Keratinocyte (primary cell): ENCODE measurements around the gene EIF4G2. TPM values are rescaled to one million over a fixed set of nuclear protein-coding genes. Genes with fewer than 3 reads are reported as not detected.

Experiments
- DNase-seq: peaks from one replicate; pipeline ENCODE4 v3.0.0-alpha.2; 2011; ENCODE audit warnings: low read depth, missing footprints, low spot score
- FAIRE-seq: peaks from 2 replicates; lab custom pipeline; 2011; peaks lifted over from hg19 to GRCh38; lab: Jason Lieb, UNC
- H2AFZ ChIP-seq: 2 replicates; pipeline ENCODE4 v1.6.0; 2012; ENCODE audit warnings: low read length, control low read depth, inconsistent platforms; ENCODE audit not compliant: control insufficient read depth
- H3K27ac ChIP-seq: 2 replicates; pipeline ENCODE4 v1.5.1; 2011; ENCODE audit warnings: low read length; ENCODE audit not compliant: control insufficient read depth, insufficient read depth
- H3K27me3 ChIP-seq: 3 replicates; pipeline ENCODE4 v1.6.0; 2011; ENCODE audit warnings: low read length; ENCODE audit not compliant: control insufficient read depth, insufficient read depth; ENCODE audit errors: extremely low read depth
- H3K36me3 ChIP-seq, 2 experiments: 2 replicates in 1 of 2; 3 replicates in 1 of 2; pipeline ENCODE4 v1.5.1; 2011; ENCODE audit warnings: low read length in 2 of 2, mild to moderate bottlenecking in 1 of 2; ENCODE audit not compliant: control insufficient read depth in 2 of 2, insufficient read depth in 2 of 2; ENCODE audit errors: extremely low read depth in 1 of 2
- H3K4me1 ChIP-seq: 3 replicates; pipeline ENCODE4 v1.5.1; 2011; ENCODE audit warnings: low read length; ENCODE audit not compliant: control insufficient read depth, insufficient read depth; ENCODE audit errors: extremely low read depth
- H3K4me2 ChIP-seq: 3 replicates; pipeline ENCODE4 v1.6.0; 2011; ENCODE audit warnings: low read depth, low read length; ENCODE audit not compliant: control insufficient read depth, insufficient read depth; ENCODE audit errors: extremely low read depth
- H3K4me3 ChIP-seq, 3 experiments: fragments of 200-600 bp in 1 of 3; sonication (generic) in 1 of 3; 2 replicates in 2 of 3; 3 replicates in 1 of 3; pipeline ENCODE4 v1.5.1; 2011 to 2016; ENCODE audit warnings: low read length in 3 of 3, mild to moderate bottlenecking in 3 of 3, control low read depth in 2 of 3, inconsistent platforms in 1 of 3, low read depth in 1 of 3, mixed read lengths in 1 of 3, mixed run types in 1 of 3, moderate library complexity in 1 of 3; ENCODE audit not compliant: control insufficient read depth in 2 of 3, insufficient read depth in 2 of 3; ENCODE audit errors: extremely low read depth in 1 of 3
- H3K79me2 ChIP-seq: 2 replicates; pipeline ENCODE4 v1.6.0; 2012; ENCODE audit warnings: low read length; ENCODE audit not compliant: control insufficient read depth, insufficient read depth
- H3K9ac ChIP-seq: 3 replicates; pipeline ENCODE4 v1.6.0; 2011; ENCODE audit warnings: low read length; ENCODE audit not compliant: control insufficient read depth, insufficient read depth; ENCODE audit errors: extremely low read depth
- H3K9me1 ChIP-seq: 3 replicates; pipeline ENCODE4 v1.6.0; 2011; ENCODE audit warnings: low read length; ENCODE audit not compliant: control insufficient read depth, insufficient read depth; ENCODE audit errors: extremely low read depth
- H3K9me3 ChIP-seq: 2 replicates; pipeline ENCODE4 v1.5.1; 2012; ENCODE audit warnings: low read depth, low read length; ENCODE audit not compliant: control insufficient read depth
- H4K20me1 ChIP-seq: 3 replicates; pipeline ENCODE4 v1.6.0; 2011; ENCODE audit warnings: low read length; ENCODE audit not compliant: control insufficient read depth, insufficient read depth; ENCODE audit errors: extremely low read depth
- CTCF ChIP-seq, 3 experiments: IDR thresholded peaks in 1 of 3; conservative IDR thresholded peaks in 1 of 3; optimal IDR thresholded peaks in 1 of 3; 2 replicates in 2 of 3; 3 replicates in 1 of 3; pipeline versions ENCODE3 to v1.5.1; 2011; ENCODE audit warnings: low read length in 3 of 3, mild to moderate bottlenecking in 3 of 3, moderate library complexity in 2 of 3, control low read depth in 1 of 3, inconsistent platforms in 1 of 3; ENCODE audit not compliant: insufficient read depth in 2 of 3; ENCODE audit errors: extremely low read depth in 1 of 3
- EZH2 ChIP-seq: IDR thresholded peaks from one replicate; pipeline ENCODE4 v1.6.1; 2012; ENCODE audit warnings: inconsistent platforms, mild to moderate bottlenecking, low read length, moderate library complexity
- dilution Hi-C: fragments of 300-500 bp; cut with MboI; formaldehyde crosslinking; loops from one replicate; pipeline ENCODE4 v1.7.0; 2020; ENCODE audit warnings: low sequenced_read_pairs; ENCODE audit not compliant: extremely low pct_ligation_motif_present
- polyA minus RNA-seq, 3 experiments: library from RNA; depleted of rRNA, polyadenylated mRNA; stranded (reverse); fragments of >200 nt; gene quantifications; 1 replicate in 1 of 3; 2 replicates in 1 of 3; 3 replicates in 1 of 3; pipeline ENCODE4 v1.2.3, GENCODE V29; 2011
- polyA plus RNA-seq, 5 experiments: library from polyadenylated mRNA; depleted of rRNA in 3 of 5; stranded (reverse) in 3 of 5; stranded (forward) in 1 of 5; unstranded in 1 of 5; fragments of >200 nt; gene quantifications; 1 replicate in 1 of 5; 2 replicates in 3 of 5; 3 replicates in 1 of 5; pipeline versions ENCODE4 v1.2.1 to v1.2.3, GENCODE V29; 2011 to 2012; ENCODE audit warnings: missing spikeins in 2 of 5, low read depth in 1 of 5, low replicate concordance in 1 of 5

Gene EIF4G2
- polyA plus RNA-seq (502 to 643 TPM (median 628 TPM) in 3 replicates), polyA minus RNA-seq (448 to 733 TPM (median 701 TPM) in 3 replicates)
- 1,039 TPM for polyA plus RNA-seq (2011; ENCODE audit: low read depth)
- 397 and 918 TPM in 2 replicates for polyA plus RNA-seq (2011; cell fraction: cytosol; rRNA removed)
- polyA plus RNA-seq (2011; cell fraction: nucleus; rRNA removed): 418 and 507 TPM in 2 replicates
- polyA plus RNA-seq (2012; ENCODE audit: low replicate concordance): 358 and 479 TPM in 2 replicates
- 465 TPM for polyA minus RNA-seq (2011; cell fraction: cytosol; rRNA and poly(A)+ RNA removed)
- polyA minus RNA-seq (2011; cell fraction: nucleus; rRNA and poly(A)+ RNA removed): 235 and 415 TPM in 2 replicates

GRCh38 chr11:10808553-10809372, at the start of gene EIF4G2:
TSS of gene EIF4G2 (minus strand) at chr11:10808926.
- Histone ChIP-seq H3K79me2 (peaks cover 44% of the 10 kb centered on the region), H3K9me1 (peaks cover 2% of the 10 kb centered on the region), H3K4me1 (peaks cover 25% of the 10 kb centered on the region), H3K27me3 (no peaks in the 10 kb centered on the region), H2AFZ (peak within 1 kb of the TSS; percentile 95), H4K20me1 (peaks cover 19% of the 10 kb centered on the region), H3K9ac (peak within 1 kb of the TSS; percentile 99), H3K4me3 (peak within 1 kb of the TSS; percentile 88 to 98 (median 98)), H3K4me2 (peak within 1 kb of the TSS; percentile 85), H3K9me3 (no peaks in the 10 kb centered on the region), H3K27ac (peak within 1 kb of the TSS; percentile 95), H3K36me3 (peaks cover 12 to 38% of the 10 kb centered on the region in 2 experiments)
- FAIRE-seq: peak; percentile 68
- DNase-seq: peak; percentile 86
- TF ChIP-seq CTCF (optimal IDR thresholded peaks at IDR 0.05 in 1 of 3, IDR thresholded peaks at IDR 0.05 in 1 of 3, conservative IDR thresholded peaks at IDR 0.05 in 1 of 3; ENCODE audit: extremely low read depth in 1 of 3, insufficient read depth in 2 of 3, low read length in 3 of 3) (peak in 1 of 3 experiments; percentile 17), EZH2 (no peak)
- dilution Hi-C loops: no loop called here

- TF ChIP-seq EZH2: no peak
- TF ChIP-seq CTCF (optimal IDR thresholded peaks at IDR 0.05 in 1 of 3, IDR thresholded peaks at IDR 0.05 in 1 of 3, conservative IDR thresholded peaks at IDR 0.05 in 1 of 3; ENCODE audit: extremely low read depth in 1 of 3, insufficient read depth in 2 of 3, low read length in 3 of 3): no peak
- Histone ChIP-seq H3K27ac (peak within 1 kb of the TSS; percentile 93), H3K4me2 (peak within 1 kb of the TSS; percentile 97), H3K27me3 (no peaks in the 10 kb centered on the region), H3K79me2 (peaks cover 44% of the 10 kb centered on the region), H3K9me1 (no peaks in the 10 kb centered on the region), H2AFZ (peak within 1 kb of the TSS; percentile 94), H3K9me3 (no peaks in the 10 kb centered on the region), H3K9ac (peak within 1 kb of the TSS; percentile 93), H3K4me3 (peak within 1 kb of the TSS; percentile 78 to 87 (median 83)), H3K36me3 (peaks cover 11 to 13% of the 10 kb centered on the region in 2 experiments), H4K20me1 (no peaks in the 10 kb centered on the region), H3K4me1 (peaks cover 6% of the 10 kb centered on the region)
- dilution Hi-C loops: no loop called here
- DNase-seq: peak; percentile 79
- no peak for FAIRE-seq
Observed at GRCh38 chr11:10857709-10858438, 49.1 kb upstream of the EIF4G2 start, which contains the start of gene ZBED5. TSS of gene ZBED5 (minus strand) at chr11:10858053. CDS start at chr11:10854945, 3,108 bp downstream.
